Measurements from ENCODE around the gene CDH13.

DNA sequence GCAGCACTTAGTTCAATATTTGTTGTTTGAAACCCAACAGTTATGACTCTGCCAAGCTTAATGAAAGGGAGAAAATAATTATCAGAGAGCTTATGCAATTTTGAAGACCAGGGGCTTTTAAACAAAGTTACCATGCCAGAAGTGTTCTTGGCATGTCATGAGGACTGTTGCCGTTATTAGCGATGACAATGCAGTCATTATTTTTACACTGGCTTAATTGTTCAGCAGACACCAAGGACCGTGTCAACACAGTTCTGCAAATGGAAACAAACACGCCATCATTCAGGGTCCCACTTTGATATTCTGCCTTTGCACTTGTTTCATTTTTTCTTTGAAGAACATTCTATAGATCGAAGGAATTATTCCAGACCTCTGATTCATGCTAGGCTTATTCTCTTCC lies 518.5 kb downstream of the CDH13 start:
- TF ChIP-seq CTCF (IDR thresholded peaks at IDR 0.05) (no peak), ZFX (IDR thresholded peaks at IDR 0.05; ENCODE audit: borderline replicate concordance) (no peak)
